ENCODE measurements around the gene SERTAD4. TPM values are rescaled to one million over a fixed set of nuclear protein-coding genes. Genes with fewer than 3 reads are reported as not detected.

Gene SERTAD4
- polyA plus RNA-seq, 1 experiment: 6.2 TPM

GRCh38 chr1:210269981-210270380, 37.4 kb downstream of the SERTAD4 start:
- CTCF ChIA-PET: interaction anchor here (1.2 kb wide), 2 partner anchors 16 to 18 kb away, joined by 3 to 4 read pairs; no protein-coding TSS in a partner anchor
- POLR2A ChIA-PET: no interaction called here

DNA sequence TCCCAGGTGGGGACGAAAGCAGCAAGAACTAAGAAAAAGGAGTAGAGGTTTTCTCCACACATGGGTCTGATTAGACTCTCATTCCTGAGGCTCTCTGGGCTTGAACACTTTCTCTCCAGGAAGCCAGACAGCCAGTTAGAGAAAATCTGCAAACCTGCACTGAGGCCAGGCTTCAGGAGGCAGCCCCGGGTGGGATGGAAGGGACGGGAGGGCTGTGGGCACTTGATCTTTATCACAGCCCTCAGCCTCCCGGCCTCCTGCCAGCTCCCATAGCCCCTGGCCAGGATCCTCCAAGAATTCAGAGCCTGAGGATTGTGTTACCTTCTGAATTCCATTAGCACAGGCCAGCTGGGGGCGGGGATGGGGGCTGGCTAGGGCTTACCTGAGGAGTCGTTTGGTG, 40.1 kb downstream of the SERTAD4 start:
- DNase-seq (ENCODE audit: low read depth): no peak
- ChIA-PET CTCF (interaction anchor here (0.9 to 1.5 kb wide), 3 partner anchors 13 to 30 kb away, joined by 3 to 9 read pairs (median 4); no protein-coding TSS in a partner anchor), POLR2A (no interaction called here)
- TF ChIP-seq, protein P1, sequence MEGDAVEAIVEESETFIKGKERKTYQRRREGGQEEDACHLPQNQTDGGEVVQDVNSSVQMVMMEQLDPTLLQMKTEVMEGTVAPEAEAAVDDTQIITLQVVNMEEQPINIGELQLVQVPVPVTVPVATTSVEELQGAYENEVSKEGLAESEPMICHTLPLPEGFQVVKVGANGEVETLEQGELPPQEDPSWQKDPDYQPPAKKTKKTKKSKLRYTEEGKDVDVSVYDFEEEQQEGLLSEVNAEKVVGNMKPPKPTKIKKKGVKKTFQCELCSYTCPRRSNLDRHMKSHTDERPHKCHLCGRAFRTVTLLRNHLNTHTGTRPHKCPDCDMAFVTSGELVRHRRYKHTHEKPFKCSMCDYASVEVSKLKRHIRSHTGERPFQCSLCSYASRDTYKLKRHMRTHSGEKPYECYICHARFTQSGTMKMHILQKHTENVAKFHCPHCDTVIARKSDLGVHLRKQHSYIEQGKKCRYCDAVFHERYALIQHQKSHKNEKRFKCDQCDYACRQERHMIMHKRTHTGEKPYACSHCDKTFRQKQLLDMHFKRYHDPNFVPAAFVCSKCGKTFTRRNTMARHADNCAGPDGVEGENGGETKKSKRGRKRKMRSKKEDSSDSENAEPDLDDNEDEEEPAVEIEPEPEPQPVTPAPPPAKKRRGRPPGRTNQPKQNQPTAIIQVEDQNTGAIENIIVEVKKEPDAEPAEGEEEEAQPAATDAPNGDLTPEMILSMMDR (IDR thresholded peaks at IDR 0.05; ENCODE audit: insufficient read depth, low read depth, low read length): no peak
- no peak overlapping the region for H3K4me3 ChIP-seq (ENCODE audit: low read depth, low read length)
- no peaks in the 10 kb centered on the region for H3K36me3 ChIP-seq (ENCODE audit: control insufficient read depth, insufficient read depth, low read length)
- H3K27me3 ChIP-seq (ENCODE audit: control insufficient read depth, insufficient read depth, low read length): no peaks in the 10 kb centered on the region; the same call in 1 of the 2 replicates

More at GRCh38 chr1:210269981-210270380, 37.4 kb downstream of the SERTAD4 start:
- H3K4me3 ChIP-seq (ENCODE audit: low read depth, low read length): no peak overlapping the region
- no peaks in the 10 kb centered on the region; the same call in 1 of the 2 replicates for H3K27me3 ChIP-seq (ENCODE audit: control insufficient read depth, insufficient read depth, low read length)
- H3K36me3 ChIP-seq (ENCODE audit: control insufficient read depth, insufficient read depth, low read length): no peaks in the 10 kb centered on the region
- no peak for DNase-seq (ENCODE audit: low read depth)
- TF ChIP-seq, protein P1 (IDR thresholded peaks at IDR 0.05; ENCODE audit: insufficient read depth, low read depth, low read length): no peak

GRCh38 chr1:210280221-210280620, 47.6 kb downstream of the SERTAD4 start:
- Histone ChIP-seq H3K27me3 (ENCODE audit: control insufficient read depth, insufficient read depth, low read length) (peaks cover 10% of the 10 kb centered on the region), H3K36me3 (ENCODE audit: control insufficient read depth, insufficient read depth, low read length) (no peaks in the 10 kb centered on the region), H3K4me3 (ENCODE audit: low read depth, low read length) (no peak overlapping the region)
- CTCF ChIA-PET: no interaction called here
- no peak for DNase-seq (ENCODE audit: low read depth)
- POLR2A ChIA-PET: no interaction called here
- TF ChIP-seq, protein P1 (IDR thresholded peaks at IDR 0.05; ENCODE audit: insufficient read depth, low read depth, low read length): no peak

- no peak overlapping the region for H3K4me3 ChIP-seq (ENCODE audit: low read depth, low read length)
- peaks cover 5% of the 10 kb centered on the region for H3K27me3 ChIP-seq (ENCODE audit: control insufficient read depth, insufficient read depth, low read length)
- ChIA-PET CTCF (interaction anchor here (1.2 kb wide), 1 partner anchor 18 kb away, joined by 4 read pairs; no protein-coding TSS in a partner anchor), POLR2A (no interaction called here)
- TF ChIP-seq, protein P1 (IDR thresholded peaks at IDR 0.05; ENCODE audit: insufficient read depth, low read depth, low read length): no peak
- no peak for DNase-seq (ENCODE audit: low read depth)
- no peaks in the 10 kb centered on the region for H3K36me3 ChIP-seq (ENCODE audit: control insufficient read depth, insufficient read depth, low read length)
Observed at GRCh38 chr1:210288116-210288515, 55.5 kb downstream of the SERTAD4 start.

GRCh38 chr1:210289248-210289647, 56.7 kb downstream of the SERTAD4 start:
- Histone ChIP-seq H3K36me3 (ENCODE audit: control insufficient read depth, insufficient read depth, low read length) (no peaks in the 10 kb centered on the region), H3K27me3 (ENCODE audit: control insufficient read depth, insufficient read depth, low read length) (peaks cover 4% of the 10 kb centered on the region; the same call in 1 of the 2 replicates), H3K4me3 (ENCODE audit: low read depth, low read length) (no peak overlapping the region)
- CTCF ChIA-PET: no interaction called here
- TF ChIP-seq, protein P1 (IDR thresholded peaks at IDR 0.05; ENCODE audit: insufficient read depth, low read depth, low read length): no peak
- DNase-seq (ENCODE audit: low read depth): no peak
- POLR2A ChIA-PET: no interaction called here

Measured in BJ (cell line).